Endothelial cell of umbilical vein (primary cell): ENCODE data around the gene CFAP45. TPM values are rescaled to one million over a fixed set of nuclear protein-coding genes. Genes with fewer than 3 reads are reported as not detected.

Experiments
- BruUV-seq: library from RNA; stranded (reverse); fragments of 400-500 nt; replicated peaks from 2 replicates; lab custom pipeline; 2021; lab: Mats Ljungman, UMichigan
- CTCF ChIA-PET: fragments of 300-600, 350-600 bp; sonication (Branson Sonifier 250); formaldehyde crosslinking; loops from one replicate; lab custom pipeline; 2021; ENCODE audit warnings: antibody characterized with exemption, inconsistent platforms; lab: Charles Lee
- POLR2A ChIA-PET: fragments of 300-600, 350-600 bp; sonication (Branson Sonifier 250); formaldehyde crosslinking; loops from one replicate; lab custom pipeline; 2021; ENCODE audit warnings: antibody characterized with exemption, inconsistent platforms; lab: Charles Lee
- DNase-seq: peaks from one replicate; pipeline ENCODE4 v3.0.0-alpha.2; 2011; ENCODE audit warnings: low read depth, low spot score
- FAIRE-seq: peaks from 2 replicates; lab custom pipeline; 2011; peaks lifted over from hg19 to GRCh38; lab: Jason Lieb, UNC
- H2AFZ ChIP-seq: 2 replicates; pipeline ENCODE4 v1.6.0; 2012; ENCODE audit warnings: low read depth, low read length, control low read depth, inconsistent platforms
- H3K27ac ChIP-seq: 2 replicates; pipeline ENCODE4 v1.5.1; 2011; ENCODE audit warnings: low read depth, mild to moderate bottlenecking, control low read depth, low read length, moderate library complexity; ENCODE audit not compliant: insufficient read depth
- H3K27me3 ChIP-seq, 2 experiments: 2 replicates each; pipeline versions ENCODE4 v1.6.0 to v1.6.1; 2011; ENCODE audit warnings: low read length in 2 of 2, mixed read lengths in 1 of 2; ENCODE audit not compliant: control insufficient read depth in 2 of 2, insufficient read depth in 2 of 2
- H3K36me3 ChIP-seq, 2 experiments: 2 replicates in 1 of 2; 3 replicates in 1 of 2; pipeline ENCODE4 v1.5.1; 2011; ENCODE audit warnings: low read length in 2 of 2, mild to moderate bottlenecking in 1 of 2, moderate library complexity in 1 of 2; ENCODE audit not compliant: control insufficient read depth in 2 of 2, insufficient read depth in 2 of 2; ENCODE audit errors: extremely low read depth in 1 of 2
- H3K4me1 ChIP-seq: 3 replicates; pipeline ENCODE4 v1.5.1; 2011; ENCODE audit warnings: mild to moderate bottlenecking, low read length; ENCODE audit not compliant: control insufficient read depth, insufficient read depth; ENCODE audit errors: extremely low read depth
- H3K4me2 ChIP-seq: 2 replicates; pipeline ENCODE4 v1.6.1; 2011; ENCODE audit warnings: low read length, control low read depth, mixed read lengths; ENCODE audit not compliant: insufficient read depth
- H3K4me3 ChIP-seq, 3 experiments: fragments of 200-600 bp in 1 of 3; sonication (generic), shearing (Covaris generic) in 1 of 3; replicated peaks in 1 of 3; 2 replicates each; pipeline ENCODE4 v1.5.1; 2011 to 2016; ENCODE audit warnings: control low read depth in 3 of 3, low read length in 3 of 3, mild to moderate bottlenecking in 2 of 3, inconsistent platforms in 1 of 3, low read depth in 1 of 3, moderate library complexity in 1 of 3; ENCODE audit not compliant: insufficient read depth in 1 of 3
- H3K79me2 ChIP-seq: 2 replicates; pipeline ENCODE4 v1.6.0; 2012; ENCODE audit warnings: low read length, inconsistent platforms; ENCODE audit not compliant: control insufficient read depth, insufficient read depth
- H3K9ac ChIP-seq: replicated peaks from 2 replicates; pipeline ENCODE3; 2011; ENCODE audit warnings: low read length, control low read depth; ENCODE audit not compliant: insufficient read depth; ENCODE audit errors: extremely low read depth
- H3K9me1 ChIP-seq: replicated peaks from 3 replicates; pipeline ENCODE4 v1.6.0; 2011; ENCODE audit warnings: mild to moderate bottlenecking, low read length; ENCODE audit not compliant: control insufficient read depth, insufficient read depth; ENCODE audit errors: extremely low read depth
- H3K9me3 ChIP-seq: replicated peaks from 2 replicates; pipeline ENCODE4 v1.5.1; 2012; ENCODE audit warnings: low read length, inconsistent platforms; ENCODE audit not compliant: control insufficient read depth, insufficient read depth
- H4K20me1 ChIP-seq: replicated peaks from 2 replicates; pipeline ENCODE3; 2011; ENCODE audit warnings: mild to moderate bottlenecking, low read length; ENCODE audit not compliant: control insufficient read depth, insufficient read depth; ENCODE audit errors: extremely low read depth
- EZH2 ChIP-seq: IDR thresholded peaks from 2 replicates; pipeline ENCODE4 v1.6.1; 2012; ENCODE audit warnings: borderline replicate concordance, low read depth, mild to moderate bottlenecking, moderate library complexity, low read length, inconsistent platforms; ENCODE audit not compliant: severe bottlenecking
- GATA2 ChIP-seq: IDR thresholded peaks from 2 replicates; pipeline ENCODE4 v1.7.0; 2011; ENCODE audit warnings: low read depth, mild to moderate bottlenecking, moderate library complexity, mixed read lengths, low read length; ENCODE audit not compliant: insufficient read length, insufficient read depth
- JUN ChIP-seq: IDR thresholded peaks from 2 replicates; pipeline ENCODE4 v1.6.1; 2011; ENCODE audit warnings: borderline replicate concordance, low read depth; ENCODE audit not compliant: insufficient read length, insufficient read depth
- POLR2A ChIP-seq: IDR thresholded peaks from 2 replicates; pipeline ENCODE4 v1.6.1; 2012; ENCODE audit warnings: low read depth, mild to moderate bottlenecking, control low read depth, low read length
- POLR2AphosphoS5 ChIP-seq: IDR thresholded peaks from 2 replicates; pipeline ENCODE4 v1.6.1; 2012; ENCODE audit warnings: low read depth, mild to moderate bottlenecking, control low read depth, low read length, moderate library complexity; ENCODE audit not compliant: insufficient read depth
- dilution Hi-C: fragments of 300-500 bp; cut with MboI; formaldehyde crosslinking; loops from one replicate; pipeline ENCODE4 v1.15.0; 2019; ENCODE audit warnings: low sequenced_read_pairs; ENCODE audit not compliant: extremely low pct_ligation_motif_present
- intact Hi-C: fragments of 100-400 bp; cut with micrococcal nuclease; formaldehyde crosslinking; loops from one replicate; pipeline ENCODE4 v1.10.0; 2022
- polyA plus RNA-seq, 4 experiments: library from polyadenylated mRNA; depleted of rRNA in 3 of 4; stranded (reverse) in 3 of 4; unstranded in 1 of 4; fragments of >200 nt; gene quantifications; 2 replicates each; pipeline versions ENCODE4 v1.2.1 to v1.2.3, GENCODE V29; 2011 to 2012; ENCODE audit warnings: missing spikeins in 1 of 4
- total RNA-seq: library from RNA; stranded (reverse); gene quantifications from 2 replicates; pipeline ENCODE4 v1.2.3, GENCODE V29; 2021
- TF ChIP-seq, protein P1 (sequence below): IDR thresholded peaks from 2 replicates; pipeline ENCODE4 v1.6.1; 2011; ENCODE audit not compliant: insufficient read depth, insufficient read length
- TF ChIP-seq, protein P2 (sequence below), 2 donors: IDR thresholded peaks; 1 replicate in 1 of 2; 2 replicates in 1 of 2; pipeline ENCODE4 v1.5.1; 2011; ENCODE audit warnings: low read length in 2 of 2, mild to moderate bottlenecking in 2 of 2, moderate library complexity in 2 of 2, control low read depth in 1 of 2, inconsistent platforms in 1 of 2, low read depth in 1 of 2; ENCODE audit not compliant: insufficient read depth in 1 of 2; ENCODE audit errors: extremely low read depth in 1 of 2

CFAP45 gene
- total and polyA plus RNA-seq, 2 donors (not counting 3 experiments of a cell fraction or from before 2014, with no cell fraction given) = 0.25 to 2.5 TPM

DNA sequence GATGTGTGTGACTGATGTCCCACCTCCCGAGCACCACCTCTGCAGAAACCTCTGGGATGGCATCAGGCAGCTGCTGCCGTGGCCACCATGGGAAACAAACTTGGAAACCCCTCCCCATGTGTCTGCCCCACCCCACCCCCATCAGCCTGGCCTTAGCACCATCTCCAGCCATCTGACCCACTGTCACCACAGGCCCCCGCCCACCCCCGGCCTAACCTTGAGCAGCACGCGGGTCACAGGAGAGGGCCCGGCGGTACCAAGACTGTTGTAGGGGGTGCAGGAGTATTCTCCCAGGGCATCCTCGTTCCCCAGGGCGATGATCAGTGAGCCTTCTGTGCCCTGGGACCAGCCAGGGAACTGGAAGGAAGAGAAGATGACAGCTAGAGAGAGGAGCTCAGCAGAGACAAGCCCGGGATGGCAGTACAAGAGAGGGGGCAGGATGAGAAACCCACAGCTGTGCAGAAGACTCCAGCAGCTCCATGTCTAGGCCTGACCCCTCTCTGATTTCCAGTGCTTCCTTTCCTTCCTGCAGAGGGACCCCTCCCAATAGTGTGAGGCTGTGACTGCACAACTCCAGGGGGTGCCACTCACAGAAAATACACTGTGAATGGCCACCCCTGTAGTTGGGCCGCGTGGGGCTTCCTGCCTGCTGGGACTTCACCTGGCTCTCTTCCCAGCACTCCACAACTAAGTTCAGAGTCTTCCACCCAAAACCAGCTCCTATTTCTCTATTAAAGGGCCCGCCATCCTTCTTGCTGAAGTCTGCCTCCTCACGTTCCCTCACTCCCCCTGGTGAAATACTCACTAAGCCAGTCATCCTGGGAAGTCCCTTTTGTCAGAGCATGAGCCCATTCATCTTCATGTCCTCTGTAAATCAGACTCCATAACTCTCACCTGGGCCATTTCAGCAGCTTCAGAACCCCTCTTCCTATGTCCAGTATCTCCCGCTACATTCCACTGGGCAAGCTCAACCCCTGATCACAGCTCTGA is 32.6 kb upstream of the CFAP45 start:
- DNase-seq (no peak), FAIRE-seq (no peak)
- no peak overlapping the region for H3K27ac ChIP-seq
- H3K9me1 ChIP-seq = no peaks in the 10 kb centered on the region
- no peaks in the 10 kb centered on the region for H3K4me1 ChIP-seq
- no TSS peak for BruUV-seq
- no peak overlapping the region for H3K9ac ChIP-seq
- no peaks in the 10 kb centered on the region for H3K79me2 ChIP-seq
- TF ChIP-seq POLR2AphosphoS5 = no peak
- TF ChIP-seq POLR2A = no peak
- no peak for TF ChIP-seq JUN
- no peak for TF ChIP-seq GATA2
- TF ChIP-seq, protein P1, sequence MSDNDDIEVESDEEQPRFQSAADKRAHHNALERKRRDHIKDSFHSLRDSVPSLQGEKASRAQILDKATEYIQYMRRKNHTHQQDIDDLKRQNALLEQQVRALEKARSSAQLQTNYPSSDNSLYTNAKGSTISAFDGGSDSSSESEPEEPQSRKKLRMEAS = no peak
- no peak for TF ChIP-seq EZH2
- TF ChIP-seq, protein P2, sequence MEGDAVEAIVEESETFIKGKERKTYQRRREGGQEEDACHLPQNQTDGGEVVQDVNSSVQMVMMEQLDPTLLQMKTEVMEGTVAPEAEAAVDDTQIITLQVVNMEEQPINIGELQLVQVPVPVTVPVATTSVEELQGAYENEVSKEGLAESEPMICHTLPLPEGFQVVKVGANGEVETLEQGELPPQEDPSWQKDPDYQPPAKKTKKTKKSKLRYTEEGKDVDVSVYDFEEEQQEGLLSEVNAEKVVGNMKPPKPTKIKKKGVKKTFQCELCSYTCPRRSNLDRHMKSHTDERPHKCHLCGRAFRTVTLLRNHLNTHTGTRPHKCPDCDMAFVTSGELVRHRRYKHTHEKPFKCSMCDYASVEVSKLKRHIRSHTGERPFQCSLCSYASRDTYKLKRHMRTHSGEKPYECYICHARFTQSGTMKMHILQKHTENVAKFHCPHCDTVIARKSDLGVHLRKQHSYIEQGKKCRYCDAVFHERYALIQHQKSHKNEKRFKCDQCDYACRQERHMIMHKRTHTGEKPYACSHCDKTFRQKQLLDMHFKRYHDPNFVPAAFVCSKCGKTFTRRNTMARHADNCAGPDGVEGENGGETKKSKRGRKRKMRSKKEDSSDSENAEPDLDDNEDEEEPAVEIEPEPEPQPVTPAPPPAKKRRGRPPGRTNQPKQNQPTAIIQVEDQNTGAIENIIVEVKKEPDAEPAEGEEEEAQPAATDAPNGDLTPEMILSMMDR (IDR thresholded peaks at IDR 0.05; ENCODE audit: extremely low read depth in 1 of 2, insufficient read depth in 1 of 2, low read depth in 1 of 2, low read length in 2 of 2) = no peak
- no peak overlapping the region for H3K4me2 ChIP-seq
- intact Hi-C loops = loop anchor here (2.0 kb wide), 1 partner anchor 410 kb away; the partner anchor contains the start of genes COPA and NCSTN
- dilution Hi-C loops = no loop called here
- H3K36me3 ChIP-seq = no peaks in the 10 kb centered on the region
- POLR2A ChIA-PET = no interaction called here
- no peaks in the 10 kb centered on the region for H3K9me3 ChIP-seq
- CTCF ChIA-PET = interaction anchor here (1.0 to 13.3 kb wide), 2 partner anchors 13 to 73 kb away, joined by 4 to 169 read pairs; partner anchors contain the start of gene IGSF9
- no peaks in the 10 kb centered on the region for H4K20me1 ChIP-seq
- H3K27me3 ChIP-seq = peaks cover 0 to 7% of the 10 kb centered on the region in 2 experiments
- no peak overlapping the region for H3K4me3 ChIP-seq
- no peak overlapping the region for H2AFZ ChIP-seq
